DMS53 (cell line): ENCODE measurements around the gene DOP1A.

Experiments used
- DNase-seq: peaks from one replicate; lab custom pipeline; 2025; lab: John Stamatoyannopoulos, UW

Gene DOP1A

GRCh38 chr6:83083476-83083875 is 16.0 kb downstream of the DOP1A start:
- DNase-seq, result no peak

DNA sequence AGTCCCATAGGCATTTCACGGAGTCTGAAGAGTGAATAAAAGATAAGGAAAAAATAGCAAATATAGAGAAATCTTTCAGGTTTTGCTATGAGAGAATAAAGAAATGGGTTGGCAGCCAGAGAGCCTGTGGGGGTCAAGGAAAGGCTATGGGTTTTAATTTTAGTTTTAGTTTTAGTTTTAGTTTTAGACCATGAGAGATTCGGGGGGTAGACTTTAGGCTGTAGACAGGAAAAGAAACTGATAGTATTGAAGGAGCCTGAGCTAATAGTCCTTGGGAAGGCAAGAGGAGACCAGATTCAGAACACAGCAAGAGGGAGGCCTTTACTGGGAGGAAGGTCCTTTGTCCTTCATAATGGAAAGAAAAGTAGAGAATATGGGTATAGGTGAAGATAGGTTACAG is 19.3 kb downstream of the DOP1A start:
- DNase-seq, result no peak

GRCh38 chr6:83092756-83093399 is 25.4 kb downstream of the DOP1A start:
- DNase-seq, result no peak

DNA sequence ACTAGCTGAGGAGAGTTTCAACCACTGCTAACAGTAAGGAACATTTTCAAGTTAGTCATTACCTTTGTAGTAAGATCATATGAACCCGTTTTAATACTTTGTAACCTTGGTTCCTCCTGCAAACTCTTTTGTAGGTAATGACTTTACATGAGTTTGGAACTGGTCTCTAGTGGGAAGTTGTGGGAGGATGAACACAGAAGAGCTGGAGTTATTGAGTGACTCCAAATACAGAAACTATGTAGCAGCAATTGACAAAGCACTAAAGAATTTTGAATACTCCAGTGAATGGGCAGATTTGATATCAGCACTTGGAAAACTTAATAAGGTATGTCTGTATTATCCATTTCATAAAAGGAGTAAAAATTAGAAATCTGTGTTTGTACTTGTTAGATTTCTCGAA is 29.3 kb downstream of the DOP1A start:
- DNase-seq, result no peak

GRCh38 chr6:83097204-83097603 is 29.7 kb downstream of the DOP1A start:
- no peak for DNase-seq

GRCh38 chr6:83097675-83098074 is 30.2 kb downstream of the DOP1A start:
- no peak for DNase-seq

DNA sequence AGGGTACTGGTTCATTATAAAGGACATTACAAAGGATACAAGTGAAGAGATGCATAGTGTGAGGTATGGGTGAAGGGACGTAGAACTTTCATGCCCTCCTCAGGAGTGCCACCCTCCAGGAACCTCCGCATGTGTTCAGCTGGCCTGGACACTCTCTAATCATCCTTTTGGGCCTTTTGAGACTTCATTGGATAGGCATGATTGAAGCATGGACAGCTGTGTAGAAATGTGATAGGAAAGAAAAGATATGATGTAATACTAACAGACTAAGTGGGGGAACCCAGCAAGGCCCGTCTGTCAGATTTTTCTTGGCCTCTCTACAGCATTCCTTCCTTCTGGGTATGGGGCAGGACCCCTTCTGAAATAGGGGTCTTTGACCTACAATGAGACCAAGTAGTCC is 31.1 kb downstream of the DOP1A start:
- no peak for DNase-seq

DNA sequence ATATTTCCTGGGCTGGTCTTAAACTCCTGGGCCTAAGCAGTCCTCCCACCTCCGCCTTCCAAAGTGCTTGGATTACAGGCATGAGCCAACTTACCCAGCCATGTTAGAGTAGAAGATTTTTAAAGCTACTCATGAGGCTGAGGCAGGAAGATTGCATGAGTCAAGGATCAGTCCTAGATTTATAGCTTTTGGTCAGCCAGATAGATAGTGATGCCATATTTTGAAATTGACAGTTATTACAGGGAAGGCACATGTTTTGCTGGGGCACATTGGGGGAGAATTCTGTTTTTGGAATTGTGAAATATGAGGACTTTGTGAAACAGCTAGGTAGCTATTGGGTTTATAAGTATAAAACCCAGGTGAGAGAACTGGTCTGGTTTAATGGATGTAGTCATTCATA is 40.9 kb downstream of the DOP1A start:
- DNase-seq, result no peak

DNA sequence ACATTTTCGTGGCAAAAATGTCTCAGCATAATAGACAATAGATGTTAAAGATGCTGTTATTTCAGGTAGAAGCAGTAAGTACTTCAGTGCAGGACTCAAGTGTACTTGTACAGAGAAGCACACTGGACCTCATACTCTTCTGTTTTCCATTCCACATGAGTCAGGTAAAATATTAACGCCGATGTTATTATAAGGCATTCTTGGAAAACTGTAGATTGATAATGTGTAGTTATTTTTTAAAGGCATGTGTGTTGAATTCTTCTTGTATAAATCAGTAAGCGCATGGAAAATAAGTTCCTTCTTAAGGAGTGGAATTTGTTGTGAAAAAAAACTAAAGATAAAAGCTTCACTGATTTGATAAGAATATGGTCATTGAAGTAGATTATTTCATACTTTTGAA is 45.8 kb downstream of the DOP1A start:
- DNase-seq, result no peak

GRCh38 chr6:83114164-83114563 is 46.7 kb downstream of the DOP1A start:
- no peak for DNase-seq

- DNase-seq, result no peak
Measured at GRCh38 chr6:83117802-83118201, 50.3 kb downstream of the DOP1A start.

DNA sequence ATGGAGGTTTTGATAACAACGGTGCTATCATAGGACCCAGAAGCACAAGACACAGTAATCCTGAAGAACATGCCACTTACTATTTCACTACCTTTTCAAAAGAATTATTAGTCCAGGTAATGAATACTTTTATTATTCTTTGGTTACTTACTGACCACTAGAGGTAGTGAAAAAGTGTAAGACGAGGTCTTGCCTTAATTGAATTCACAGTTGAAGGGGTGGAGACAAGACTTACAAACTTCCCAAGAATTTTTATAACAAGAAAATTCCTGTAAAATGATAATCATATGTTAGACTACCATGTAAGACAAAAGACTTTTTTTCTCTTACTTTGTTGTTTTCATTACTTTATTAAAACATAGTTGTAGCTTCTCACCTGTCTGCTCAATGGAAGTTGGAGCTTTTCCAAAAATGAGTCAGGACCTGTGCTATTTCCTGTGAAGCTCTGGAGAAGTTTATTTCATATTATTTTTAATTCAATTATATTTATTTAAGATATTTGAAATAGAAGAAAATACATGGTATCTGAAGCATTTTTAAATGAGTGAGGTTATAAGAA is 52.4 kb downstream of the DOP1A start:
- DNase-seq, result no peak

GRCh38 chr6:83124553-83124952 is 57.1 kb downstream of the DOP1A start:
- no peak for DNase-seq

GRCh38 chr6:83125425-83125824 is 58.0 kb downstream of the DOP1A start:
- DNase-seq, result no peak

GRCh38 chr6:83126223-83126622 is 58.8 kb downstream of the DOP1A start:
- no peak for DNase-seq

DNA sequence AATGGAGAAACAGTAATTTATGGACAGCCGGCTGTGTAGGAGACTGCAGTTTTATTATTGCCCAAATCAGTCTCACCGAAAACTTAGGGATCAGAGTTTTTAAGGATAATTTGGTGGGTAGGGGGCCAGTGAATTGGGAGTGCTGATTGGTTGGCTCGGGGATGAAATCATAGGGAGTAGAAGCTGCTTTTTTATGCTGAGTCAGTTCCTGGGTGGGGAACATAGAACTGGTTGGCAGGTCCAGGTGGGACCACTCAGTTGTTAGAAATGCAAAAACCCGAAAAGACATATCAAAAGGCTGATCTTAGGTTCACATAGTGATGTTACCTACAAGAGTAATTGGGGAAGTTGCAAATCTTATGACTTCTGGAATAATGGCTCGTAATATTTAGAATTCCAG is 59.3 kb downstream of the DOP1A start:
- no peak for DNase-seq

DNA sequence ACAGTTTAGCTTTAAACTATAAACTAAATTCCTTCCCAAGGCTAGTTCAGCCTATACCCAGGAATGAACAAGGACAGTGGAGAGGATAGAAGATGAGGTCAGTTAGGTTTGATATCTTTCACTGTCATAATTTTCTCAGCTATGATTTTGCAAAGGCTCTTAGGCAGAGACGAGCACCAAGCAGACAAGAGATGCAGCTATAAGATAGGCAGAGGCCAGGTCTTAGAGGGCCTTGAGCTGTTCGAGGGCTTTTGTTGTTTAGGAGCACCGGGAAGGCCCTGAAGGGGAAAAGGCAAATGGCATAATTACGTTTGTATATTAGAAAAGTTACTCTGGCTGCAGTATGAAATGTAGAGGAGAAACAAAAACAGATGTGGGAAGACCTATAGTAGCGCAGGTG is 59.8 kb downstream of the DOP1A start:
- DNase-seq, result no peak

DNA sequence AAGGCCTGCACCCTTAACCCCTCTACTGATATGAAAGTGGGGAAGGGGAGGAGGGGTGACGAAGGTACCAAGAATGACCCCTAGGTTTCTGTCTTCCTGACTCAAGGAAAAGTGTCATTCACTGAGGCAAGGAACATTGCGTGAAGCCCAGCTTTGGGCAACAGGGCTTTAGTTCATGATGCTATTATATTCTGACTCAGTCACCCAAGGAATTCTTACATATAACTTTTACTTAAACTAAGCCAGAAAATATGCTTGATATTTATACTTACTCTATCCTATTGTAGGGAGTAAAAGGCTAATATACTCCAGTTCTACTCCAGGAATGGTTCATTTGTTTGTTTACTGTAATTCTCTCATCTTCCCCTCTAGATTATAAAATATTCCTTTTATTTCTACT is 60.5 kb downstream of the DOP1A start:
- no peak for DNase-seq

DNA sequence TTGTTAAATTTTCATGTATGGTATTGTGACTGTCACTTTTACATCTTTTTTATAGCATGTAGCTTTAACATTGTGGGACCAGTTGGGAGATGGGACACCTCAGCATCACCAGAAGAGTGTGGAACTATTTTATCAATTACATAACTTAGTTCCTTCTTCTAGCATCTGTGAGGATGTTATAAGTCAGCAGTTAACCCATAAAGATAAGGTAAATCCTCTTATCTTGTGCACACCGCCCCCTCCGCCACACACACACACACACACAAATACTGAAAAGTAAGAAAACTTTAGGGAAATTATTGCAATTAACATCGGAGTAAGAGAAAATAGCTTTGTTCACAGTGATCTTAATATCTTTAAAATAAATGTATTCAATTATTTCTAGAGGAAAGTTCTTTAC is 64.7 kb downstream of the DOP1A start:
- DNase-seq, result no peak

DNA sequence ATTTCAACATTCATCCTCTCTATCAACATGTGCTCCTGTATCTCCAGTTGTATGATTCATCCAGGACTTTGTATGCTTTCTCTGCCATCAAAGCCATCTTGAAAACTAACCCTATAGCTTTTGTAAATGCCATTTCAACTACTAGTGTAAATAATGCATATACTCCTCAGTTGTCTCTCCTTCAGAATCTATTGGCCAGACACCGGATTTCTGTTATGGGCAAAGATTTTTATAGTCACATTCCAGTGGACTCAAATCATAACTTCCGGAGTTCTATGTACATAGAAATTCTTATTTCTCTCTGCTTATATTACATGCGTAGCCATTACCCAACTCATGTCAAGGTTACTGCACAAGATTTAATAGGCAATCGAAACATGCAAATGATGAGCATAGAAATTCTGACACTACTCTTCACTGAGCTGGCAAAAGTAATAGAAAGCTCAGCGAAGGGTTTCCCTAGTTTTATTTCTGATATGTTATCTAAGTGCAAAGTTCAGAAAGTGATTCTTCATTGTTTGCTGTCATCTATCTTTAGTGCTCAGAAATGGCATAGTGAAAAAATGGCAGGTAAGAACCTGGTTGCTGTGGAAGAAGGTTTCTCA is 70.7 kb downstream of the DOP1A start:
- no peak for DNase-seq

- DNase-seq, result no peak
Measured at GRCh38 chr6:83138758-83139157, 71.3 kb downstream of the DOP1A start.

DNA sequence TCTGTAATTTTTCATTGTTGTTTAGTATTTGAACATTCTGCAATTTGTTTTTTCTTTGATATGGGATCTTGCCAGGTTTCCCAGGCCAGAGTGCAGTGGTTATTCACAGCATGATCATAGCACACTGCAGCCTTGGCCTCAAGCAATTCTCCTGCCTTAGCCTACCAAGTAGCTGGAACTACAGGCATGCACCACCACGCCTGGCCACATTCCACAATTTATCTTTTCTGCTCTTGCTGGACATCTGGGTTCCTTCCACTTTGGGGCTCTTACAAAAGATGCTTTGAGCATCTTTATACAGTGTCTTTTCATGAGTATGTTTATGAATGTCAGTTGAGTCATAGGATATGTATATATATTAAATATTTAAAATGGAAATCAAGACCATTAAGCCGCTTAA is 83.6 kb downstream of the DOP1A start:
- DNase-seq, result no peak

- DNase-seq, result no peak
Measured at GRCh38 chr6:83152913-83153312, 85.4 kb downstream of the DOP1A start.
